ENCODE data around the gene USP12.
"Not testable (repeated sequence)": the region's sequence is repeated elsewhere in the genome, so short reads cannot be mapped to it uniquely, and the experiment has no call there.

The USP12 gene, protein sequence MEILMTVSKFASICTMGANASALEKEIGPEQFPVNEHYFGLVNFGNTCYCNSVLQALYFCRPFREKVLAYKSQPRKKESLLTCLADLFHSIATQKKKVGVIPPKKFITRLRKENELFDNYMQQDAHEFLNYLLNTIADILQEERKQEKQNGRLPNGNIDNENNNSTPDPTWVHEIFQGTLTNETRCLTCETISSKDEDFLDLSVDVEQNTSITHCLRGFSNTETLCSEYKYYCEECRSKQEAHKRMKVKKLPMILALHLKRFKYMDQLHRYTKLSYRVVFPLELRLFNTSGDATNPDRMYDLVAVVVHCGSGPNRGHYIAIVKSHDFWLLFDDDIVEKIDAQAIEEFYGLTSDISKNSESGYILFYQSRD

DNA sequence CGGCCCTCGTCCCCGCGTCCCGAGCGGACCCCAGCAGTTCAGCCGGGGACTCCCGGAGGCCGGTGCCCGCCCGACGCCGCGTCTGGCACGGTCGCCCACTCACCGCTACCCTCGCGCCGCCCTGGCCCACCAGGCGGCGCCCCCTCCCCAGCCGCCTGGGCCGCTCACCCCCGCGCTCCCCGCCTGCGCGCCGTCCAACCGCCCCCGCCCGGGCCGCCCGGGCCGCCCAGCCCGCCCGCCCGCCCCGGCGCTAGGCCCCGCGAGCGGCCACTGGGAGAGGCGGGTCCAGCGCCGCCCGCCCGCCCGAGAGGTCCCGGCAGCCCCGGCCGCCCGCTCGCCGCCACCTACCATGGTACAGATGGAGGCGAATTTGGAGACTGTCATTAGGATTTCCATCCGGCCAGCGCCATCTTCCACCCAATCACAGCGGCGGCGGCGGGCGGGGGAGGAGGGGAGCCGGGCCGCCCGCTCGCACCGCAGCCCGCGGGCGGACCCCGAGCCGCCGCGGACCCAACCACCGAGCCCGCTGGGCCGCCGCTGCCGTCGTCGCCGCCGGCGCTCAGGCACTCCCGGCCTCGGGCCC lies at the start of gene USP12:
TSS of gene USP12 (minus strand) at position 568 of the 583 bp plus-strand sequence. CDS start at position 396, 172 bp downstream.
- DNase-seq: peak; percentile 23

DNA sequence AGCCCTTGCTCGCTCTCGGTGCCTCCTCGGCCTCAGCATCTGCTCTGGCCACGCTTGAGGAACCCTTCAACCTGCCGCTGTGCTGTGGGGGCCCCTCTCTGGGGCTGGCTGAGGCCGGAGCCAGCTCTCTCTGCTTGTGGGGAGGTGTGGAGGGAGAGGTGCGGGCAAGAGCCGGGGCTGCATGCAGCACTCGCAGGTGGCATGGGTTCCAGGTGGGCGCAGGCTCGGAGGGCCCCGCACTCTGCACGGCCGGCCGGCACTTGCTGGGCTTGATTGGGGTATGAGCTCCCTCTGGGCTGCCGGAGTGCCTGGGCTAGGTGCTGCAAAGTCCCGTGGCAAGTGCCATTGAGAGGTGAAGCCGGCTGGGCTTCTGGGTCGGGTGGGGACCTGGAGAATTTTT lies 48.0 kb upstream of the USP12 start:
- DNase-seq: no peak

DNA sequence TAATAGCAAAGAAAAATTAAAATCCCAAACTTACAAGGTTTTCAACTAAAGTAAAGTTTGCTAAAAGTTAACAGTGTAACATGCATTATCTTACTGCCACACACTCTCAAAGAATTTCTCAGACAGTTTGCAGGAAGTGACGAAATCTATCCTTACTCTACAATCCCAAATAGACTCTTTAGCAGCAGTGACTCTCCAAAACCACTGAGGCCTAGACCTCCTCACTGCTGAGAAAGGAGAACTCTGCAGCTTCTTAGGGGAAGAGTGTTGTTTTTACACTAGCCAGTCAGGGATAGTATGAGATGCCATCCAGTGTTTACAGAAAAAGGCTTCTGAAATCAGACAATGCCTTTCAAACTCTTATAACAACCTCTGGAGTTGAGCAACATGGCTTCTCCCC lies 47.2 kb upstream of the USP12 start:
- not testable (repeated sequence) for DNase-seq

DNA sequence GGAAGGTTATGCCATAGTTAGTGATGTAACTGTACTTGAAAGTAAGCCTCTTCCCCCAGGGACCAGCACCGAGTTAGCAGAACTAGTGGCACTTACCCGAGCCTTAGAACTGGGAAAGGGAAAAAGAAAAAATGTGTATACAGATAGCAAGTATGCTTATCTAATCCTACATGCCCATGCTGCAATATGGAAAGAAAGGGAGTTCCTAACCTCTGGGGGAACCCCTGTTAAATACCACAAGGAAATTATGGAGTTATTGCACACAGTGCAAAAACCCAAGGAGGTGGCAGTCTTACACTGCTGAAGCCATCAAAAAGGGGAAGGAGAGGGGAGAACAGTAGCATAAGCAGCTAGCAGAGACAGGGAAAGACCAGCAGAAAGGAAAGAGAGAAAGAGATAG lies 46.2 kb upstream of the USP12 start:
- DNase-seq: not testable (repeated sequence)

DNA sequence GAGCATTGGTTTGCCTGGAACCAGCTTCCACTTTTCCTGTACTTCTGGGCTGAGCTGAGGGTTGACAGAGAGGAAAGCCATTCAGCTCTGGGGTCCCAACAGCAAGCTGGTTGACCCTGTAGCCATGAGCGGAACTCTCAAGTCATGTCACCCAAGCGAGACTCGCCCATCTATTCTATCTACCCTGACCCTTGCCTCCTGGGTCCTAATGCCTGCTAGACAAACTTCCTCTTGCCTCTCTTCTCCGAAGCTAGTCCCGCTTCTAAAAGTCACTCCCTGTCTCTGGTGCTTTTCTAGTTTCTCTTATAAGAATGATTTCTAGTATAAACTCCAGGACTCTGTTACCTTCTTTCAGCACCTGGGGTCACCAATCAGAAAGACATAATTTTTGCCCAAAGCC lies 41.8 kb upstream of the USP12 start:
- not testable (repeated sequence) for DNase-seq

DNA sequence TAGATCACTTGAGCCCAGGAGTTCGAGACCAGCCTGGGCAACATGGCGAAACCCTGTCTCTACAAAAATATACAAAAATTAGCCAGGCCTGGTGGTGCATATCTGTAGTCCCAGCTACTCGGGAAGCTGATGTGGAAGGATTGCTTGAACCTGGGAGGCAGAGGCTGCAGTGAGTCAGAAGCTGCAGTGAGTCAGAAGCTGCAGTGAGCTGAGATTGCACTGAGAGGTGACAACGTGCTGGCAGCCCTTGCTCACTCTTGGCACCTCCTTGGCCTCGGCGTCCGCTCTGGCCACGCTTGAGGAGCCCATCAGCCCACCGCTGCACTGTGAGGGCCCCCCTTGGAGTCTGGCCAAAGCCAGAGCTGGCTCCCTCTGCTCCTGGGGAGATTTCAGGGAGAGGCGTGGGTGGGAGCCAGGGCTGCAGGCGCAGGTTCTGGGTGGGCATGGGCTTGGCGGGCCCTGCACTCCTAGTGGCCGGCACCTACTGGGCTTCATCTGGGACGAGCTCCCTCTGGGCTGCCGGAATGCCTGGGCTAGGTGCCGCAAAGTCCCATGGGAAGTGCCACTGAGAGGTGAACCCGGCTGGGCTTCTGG lies 40.3 kb upstream of the USP12 start:
- no peak for DNase-seq

DNA sequence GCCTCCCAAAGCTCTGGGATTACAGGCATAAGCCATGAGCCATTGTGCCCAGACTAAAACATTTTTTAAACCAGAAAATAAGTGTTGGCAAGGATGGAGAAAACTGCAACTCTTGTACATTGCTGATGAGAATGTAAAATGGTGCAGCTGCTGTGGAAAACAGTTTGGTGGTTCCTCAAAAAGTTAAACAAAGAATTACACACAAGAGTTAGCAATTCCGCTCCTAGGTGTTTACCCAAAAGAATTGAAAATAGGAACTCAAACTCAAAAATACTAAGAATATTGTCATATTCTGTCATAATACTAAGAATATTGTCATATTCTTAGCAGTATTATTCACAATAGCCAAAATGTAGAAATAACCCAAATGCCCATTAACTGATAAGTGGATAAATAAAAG lies 39.7 kb upstream of the USP12 start:
- no peak for DNase-seq

DNA sequence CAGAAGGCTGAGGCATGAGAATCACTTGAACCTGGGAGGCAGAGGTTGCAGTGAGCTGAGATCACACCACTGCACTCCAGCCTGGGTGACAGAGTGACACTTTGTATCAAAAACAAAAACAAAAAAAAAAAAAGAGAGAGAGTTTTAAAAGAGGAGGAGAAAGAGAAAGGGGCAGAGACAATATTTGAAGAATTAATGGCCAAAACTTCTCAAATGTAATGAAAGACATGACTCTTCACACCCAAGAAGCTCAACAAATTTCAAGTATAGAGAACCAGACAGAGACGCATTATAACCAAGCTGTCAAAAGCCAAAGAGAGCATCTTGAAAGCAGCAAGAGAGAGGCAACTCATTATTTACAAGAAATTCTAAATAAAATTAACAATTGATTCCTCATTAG lies 36.9 kb upstream of the USP12 start:
- DNase-seq: no peak

DNA sequence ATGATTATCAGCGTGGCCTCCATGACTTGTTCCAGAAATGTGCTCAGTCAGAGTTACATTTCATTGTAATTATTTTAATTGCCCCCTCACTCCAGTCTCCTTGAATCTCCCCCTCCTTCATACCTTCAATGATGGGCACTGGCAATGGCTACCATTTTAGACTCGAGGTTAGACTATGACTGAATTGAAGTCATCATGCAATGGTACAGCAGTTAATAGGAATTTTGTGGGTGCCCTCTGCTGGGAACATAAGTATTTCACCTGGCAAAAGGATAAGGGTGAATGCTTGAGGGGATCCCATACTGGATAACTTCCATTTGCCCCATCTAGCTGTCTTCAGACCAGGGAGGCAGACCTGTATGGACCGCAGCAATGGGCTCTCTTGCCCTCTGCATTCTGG lies 32.2 kb upstream of the USP12 start:
- no peak for DNase-seq

DNA sequence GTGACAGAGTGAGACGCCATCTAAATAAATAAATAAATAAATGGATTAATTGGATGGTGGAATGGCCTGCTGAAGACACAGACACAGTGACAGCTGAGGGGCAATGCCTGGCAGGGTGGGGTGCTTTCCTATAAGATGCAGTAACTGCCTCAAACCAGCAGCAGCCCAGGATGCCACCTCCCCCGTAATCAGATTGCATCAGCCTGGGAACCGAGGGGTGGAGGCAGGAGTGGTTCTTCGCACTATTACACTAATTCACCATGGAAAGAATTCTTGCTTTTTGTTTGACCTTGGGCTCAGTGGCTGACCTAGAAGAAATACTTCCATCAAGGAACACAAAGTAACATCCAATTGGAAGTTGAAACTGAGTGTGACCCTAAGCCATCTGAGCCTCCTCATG lies 31.6 kb upstream of the USP12 start:
- DNase-seq: no peak

DNA sequence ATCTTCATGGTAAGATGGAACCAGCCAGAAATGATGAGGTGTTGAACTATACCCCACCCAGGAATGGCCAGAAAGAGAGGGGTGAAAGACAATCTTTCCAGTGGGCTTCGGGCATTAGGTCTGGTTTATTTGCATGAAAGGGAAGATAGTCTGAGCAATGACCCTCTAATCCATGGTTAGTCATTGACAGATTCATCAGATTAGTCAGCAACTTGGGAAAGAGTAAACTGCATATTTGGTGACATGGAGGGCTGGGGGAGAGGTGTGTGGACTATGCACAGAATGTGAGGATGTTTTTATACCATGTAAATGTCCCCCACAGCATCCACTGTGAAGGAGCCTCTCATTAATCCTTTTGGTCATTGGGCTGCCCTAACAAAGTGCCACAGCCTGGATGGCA lies 30.1 kb upstream of the USP12 start:
- no peak for DNase-seq

DNA sequence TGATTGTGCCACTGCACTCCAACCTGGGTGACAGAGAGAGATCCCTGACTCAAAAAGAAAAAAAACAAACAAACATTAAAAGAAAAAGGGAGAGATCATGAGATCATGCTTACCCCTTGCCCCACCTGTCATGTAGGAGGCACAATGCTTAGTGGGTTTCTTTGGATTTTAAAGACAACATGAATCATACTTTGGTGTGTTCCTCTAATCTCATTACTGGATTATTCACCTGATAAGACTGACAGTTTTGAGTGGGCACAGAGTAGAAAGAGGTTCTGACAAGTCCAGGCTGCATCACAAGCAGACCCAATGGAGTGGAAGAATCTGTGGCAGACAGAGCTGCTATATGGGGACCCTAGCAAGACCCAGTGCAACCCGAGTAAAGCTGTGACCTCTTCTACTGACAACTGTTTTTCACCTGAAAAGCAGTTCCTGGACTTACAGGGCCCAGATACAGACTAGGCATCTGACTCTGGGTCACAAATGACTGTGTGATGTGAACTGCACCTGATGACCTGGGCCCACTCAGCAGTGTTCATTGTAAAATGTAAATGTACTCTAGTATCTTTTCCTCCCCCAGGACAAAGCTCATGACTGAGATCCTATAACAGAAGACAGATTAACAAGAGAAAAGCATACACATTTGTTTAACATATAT lies 28.9 kb upstream of the USP12 start:
- DNase-seq: no peak

DNA sequence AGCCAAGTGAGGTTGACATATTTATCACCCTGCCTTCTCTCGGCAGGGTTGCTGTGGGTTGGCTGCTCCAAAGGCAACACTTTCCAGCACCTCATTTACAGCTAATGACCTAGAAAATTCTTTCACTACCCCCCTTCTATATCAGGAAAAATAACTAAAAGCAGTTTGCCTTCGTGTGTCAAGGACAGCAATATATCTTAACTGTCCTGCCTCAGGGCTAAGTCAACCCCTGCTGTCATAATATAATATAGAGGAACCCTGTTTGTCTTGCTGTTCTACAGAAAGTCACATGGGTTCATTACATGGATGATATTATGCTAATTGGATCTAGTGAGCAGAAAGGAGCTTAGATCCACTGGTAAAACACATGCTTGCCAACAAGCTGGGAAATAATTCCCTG lies 28.1 kb upstream of the USP12 start:
- DNase-seq: no peak

DNA sequence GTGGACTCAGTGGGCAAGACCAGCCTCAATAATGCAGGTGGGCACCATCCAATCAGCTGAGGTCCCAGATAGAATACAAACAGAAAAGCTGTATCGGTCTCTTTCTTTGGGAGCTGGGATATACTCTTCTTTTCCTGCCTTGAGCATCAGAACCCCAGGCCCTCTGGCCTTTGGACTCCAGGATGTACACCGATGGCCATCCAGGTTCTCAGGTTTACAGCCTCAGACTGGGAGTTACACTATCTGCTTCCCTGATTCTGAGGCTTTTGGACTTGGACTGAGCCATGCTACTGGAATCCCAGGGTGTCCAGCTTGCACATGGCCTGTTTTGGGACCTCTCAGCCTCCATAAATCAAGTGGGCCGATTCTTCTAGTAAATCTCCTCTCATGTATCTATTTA lies 27.6 kb upstream of the USP12 start:
- DNase-seq: no peak

DNA sequence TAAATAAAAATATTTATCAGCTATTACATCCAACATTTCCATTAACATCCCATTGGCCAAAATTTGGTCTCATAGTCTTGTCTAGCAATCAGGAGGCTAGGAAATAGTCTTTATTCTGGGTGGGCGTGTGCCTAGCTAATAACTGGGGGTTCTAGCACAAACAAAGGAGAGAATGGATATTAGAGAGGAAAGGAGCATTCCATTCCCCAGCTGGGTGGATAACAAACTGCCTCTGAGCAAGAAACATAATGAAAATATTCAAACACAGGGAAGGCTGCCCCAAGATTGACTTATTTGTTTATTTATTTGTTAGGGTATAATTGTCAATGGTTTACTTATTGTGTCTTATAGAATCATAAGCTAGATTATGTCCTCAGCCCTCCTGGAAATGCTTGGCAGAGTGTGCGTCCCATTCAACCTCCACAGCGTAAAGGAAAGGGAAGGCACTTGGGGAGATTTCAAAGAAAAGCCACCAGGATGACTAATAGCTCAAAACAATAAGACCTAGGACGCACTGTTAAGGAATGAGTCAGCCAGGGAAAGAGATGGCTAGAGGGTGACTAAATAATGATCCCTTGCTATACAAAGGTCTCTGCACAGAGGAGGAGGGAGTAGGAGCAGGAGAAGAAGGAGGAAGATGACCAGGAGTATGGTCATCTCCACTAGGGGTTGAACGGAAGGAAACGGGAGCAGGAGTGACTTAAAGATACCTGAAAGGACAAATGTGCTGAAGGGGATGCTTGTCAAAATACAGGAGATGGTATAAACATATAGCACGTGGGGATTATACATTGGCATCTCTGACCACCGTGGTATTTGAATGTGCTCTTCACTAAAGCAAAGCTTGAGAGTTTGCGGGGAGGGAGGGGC lies 23.5 kb upstream of the USP12 start:
- DNase-seq: no peak

DNA sequence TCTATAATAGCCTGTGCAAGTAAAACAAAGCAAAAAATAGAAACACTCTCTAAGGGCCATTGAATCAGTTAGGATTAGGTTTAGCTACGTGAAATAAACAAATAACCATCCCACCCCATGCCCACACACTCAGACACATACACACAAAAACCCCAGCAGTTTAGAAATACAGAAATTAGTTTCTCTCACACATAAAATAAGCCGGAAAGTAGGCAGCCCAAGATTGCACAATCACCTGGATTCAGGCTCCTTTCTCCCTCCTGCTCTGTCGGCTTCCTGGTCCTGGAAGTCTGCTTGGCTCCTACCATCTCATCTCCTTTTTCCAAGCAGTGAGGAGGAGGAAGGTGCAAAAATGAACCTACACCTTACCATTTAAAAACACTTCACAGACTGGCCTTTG lies 22.6 kb upstream of the USP12 start:
- no peak for DNase-seq

DNA sequence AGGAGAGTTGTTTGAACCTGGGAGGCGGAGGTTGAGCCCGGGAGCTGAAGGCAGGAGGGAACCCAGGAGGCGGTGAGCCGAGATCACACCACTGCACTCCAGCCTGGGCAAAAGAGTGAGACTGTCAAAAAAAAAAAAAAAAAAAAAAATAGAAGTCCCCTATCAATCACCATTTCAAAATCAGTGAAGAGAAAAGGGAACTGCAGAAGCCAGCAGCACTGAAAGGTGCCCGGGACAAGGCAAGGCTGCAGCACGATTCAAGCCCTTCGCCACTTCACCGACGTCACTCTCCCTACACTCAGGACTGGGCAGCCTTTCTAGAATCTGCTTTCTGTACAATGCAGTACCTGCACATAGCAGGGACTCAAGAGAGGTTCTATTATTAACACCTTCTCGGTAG lies 21.9 kb upstream of the USP12 start:
- DNase-seq: no peak

DNA sequence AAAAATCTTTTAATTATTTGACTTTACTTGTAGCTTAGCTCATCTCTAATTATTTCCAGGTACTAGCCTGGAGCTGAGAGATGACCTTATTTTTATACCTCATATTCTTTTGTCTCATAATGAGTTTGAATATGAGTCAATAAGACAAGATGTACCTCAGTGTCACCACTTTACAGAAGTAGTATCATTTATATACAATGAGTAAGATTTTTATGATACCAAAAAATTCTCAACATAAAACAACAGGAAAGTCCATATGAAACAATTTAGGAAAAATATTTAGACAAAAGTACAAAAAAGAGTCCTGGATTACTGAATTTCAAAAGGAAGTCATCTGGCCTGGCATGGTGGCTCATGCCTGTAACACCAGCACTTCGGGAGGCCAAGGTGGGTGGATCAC lies 21.4 kb upstream of the USP12 start:
- DNase-seq: no peak

DNA sequence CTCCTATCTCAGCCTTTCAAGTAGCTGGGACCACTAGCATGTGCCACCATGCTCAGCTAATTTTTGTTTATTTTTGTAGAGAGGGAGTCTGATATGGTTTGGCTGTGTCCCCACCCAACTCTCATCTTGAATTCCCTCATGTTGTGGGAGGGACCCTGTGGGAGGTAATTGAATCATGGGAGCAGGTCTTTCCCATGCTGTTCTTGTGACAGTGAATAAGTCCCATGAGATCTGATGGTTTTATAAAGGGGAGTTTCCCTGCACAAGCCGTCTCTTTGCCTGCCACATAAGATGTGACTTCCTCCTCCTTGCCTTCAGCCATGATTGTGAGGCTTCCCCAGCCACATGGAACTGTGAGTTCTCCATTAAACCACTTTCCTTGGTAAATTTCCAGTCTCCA lies 20.8 kb upstream of the USP12 start:
- not testable (repeated sequence) for DNase-seq

DNA sequence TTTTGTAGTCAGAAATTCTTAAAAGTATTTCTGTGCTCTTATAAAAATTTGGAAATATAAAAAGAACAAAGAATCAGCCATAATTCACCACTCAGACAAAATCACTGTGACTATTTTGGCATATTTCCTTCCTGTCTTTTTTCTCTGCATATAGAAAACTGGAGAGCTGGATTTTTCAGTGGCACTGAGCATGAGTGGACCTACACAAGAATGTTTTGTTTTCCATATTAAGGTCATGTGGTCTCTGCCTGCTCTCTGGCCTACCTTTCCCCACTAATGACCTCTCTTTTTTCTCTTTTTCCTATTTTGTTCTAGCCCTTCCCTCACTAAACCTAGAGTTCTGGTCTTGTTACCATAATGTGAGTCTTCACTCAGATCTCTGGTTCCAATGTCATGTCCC lies 17.6 kb upstream of the USP12 start:
- no peak for DNase-seq

DNA sequence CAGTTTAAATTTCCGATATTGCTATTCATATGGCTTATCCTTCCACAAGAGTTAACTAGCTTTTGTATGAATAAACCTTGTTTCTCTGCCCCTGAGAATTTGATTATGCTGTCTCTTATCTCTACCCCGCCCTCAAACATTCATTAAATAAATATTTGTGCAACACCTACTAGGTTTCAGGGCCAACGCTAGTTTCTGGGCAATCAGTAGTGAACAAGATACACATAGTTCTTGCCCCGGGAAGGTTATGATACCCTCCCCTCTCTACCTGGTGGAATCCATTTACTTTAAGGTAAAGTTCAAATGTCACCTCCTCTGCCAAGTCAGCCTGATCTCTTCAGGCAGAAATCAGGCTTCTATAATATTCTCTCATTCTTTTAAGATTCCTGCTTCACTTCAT lies 16.6 kb upstream of the USP12 start:
- DNase-seq: no peak

DNA sequence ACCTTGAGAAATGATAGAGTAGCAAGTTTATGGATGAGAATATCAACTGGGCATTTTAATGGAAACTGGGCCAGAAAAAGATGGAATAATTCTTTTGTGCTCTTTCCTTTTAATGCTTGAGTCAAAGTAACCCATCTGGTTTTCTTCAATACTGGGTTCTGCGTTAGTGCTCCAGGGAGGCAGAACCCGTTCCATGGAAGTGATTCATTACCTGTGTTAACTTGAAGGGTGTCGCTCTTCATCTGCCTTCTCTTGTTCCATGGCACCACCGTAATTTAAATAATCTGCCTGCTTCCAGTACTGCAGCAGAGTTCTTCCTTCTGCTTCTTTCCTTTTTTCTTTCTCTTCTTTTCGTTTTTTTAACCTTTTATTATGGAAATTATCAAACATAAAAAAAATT lies 14.7 kb upstream of the USP12 start:
- DNase-seq: no peak

DNA sequence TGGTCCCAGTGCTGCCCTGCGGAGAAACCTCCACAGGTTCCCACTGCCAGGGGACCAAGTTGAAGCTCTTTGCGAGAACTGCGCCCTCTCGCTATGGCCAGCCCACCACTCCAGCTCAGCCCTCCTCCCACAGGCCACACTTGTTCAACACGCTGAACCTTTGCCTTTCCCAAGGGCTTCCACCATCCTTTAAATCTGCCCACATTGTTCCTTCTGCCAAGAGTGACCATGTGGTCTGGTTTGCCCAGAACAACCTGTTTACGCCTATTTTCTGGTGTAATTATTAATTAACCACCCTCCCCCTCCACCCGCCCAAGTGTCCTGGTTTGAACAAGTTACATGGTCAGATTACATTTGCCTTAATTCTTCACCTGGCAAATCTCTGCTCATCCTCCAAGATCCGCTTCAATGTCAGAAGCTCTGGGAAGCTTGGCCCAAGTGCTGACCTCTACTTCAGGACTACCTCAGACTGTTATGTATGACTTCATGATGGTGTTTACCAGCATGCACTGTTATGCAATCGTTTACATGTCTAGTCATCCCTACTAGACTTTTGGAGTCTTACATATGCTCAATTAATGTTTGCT lies 12.0 kb upstream of the USP12 start:
- DNase-seq: no peak

Measured in activated CD4-positive, alpha-beta T cell treated with anti-CD3 and anti-CD28 coated beads, Interleukin-2, amount 50 U/mL, for 1 hour (primary cell).